A172 (cell line): ENCODE results near the gene USP20. TPM values are rescaled to one million over a fixed set of nuclear protein-coding genes. Genes with fewer than 3 reads are reported as not detected.
A peak's percentile ranks its signal among the peaks of the same experiment; 100 is the strongest.
"Not testable (repeated sequence)": the region's sequence is repeated elsewhere in the genome, so short reads cannot be mapped to it uniquely, and the experiment has no call there.

Source experiments
- DNase-seq: peaks from one replicate; pipeline ENCODE4 v3.0.0-alpha.2; 2015; ENCODE audit warnings: low spot score
- total RNA-seq: library from RNA; depleted of rRNA; stranded (reverse); fragments of >200 nt; shearing (Covaris generic); gene quantifications from 2 replicates; pipeline ENCODE4 v1.2.3, GENCODE V29; 2014; rRNA removed

Gene USP20
- 4.5 and 7.0 TPM in 2 replicates for total RNA-seq

DNA sequence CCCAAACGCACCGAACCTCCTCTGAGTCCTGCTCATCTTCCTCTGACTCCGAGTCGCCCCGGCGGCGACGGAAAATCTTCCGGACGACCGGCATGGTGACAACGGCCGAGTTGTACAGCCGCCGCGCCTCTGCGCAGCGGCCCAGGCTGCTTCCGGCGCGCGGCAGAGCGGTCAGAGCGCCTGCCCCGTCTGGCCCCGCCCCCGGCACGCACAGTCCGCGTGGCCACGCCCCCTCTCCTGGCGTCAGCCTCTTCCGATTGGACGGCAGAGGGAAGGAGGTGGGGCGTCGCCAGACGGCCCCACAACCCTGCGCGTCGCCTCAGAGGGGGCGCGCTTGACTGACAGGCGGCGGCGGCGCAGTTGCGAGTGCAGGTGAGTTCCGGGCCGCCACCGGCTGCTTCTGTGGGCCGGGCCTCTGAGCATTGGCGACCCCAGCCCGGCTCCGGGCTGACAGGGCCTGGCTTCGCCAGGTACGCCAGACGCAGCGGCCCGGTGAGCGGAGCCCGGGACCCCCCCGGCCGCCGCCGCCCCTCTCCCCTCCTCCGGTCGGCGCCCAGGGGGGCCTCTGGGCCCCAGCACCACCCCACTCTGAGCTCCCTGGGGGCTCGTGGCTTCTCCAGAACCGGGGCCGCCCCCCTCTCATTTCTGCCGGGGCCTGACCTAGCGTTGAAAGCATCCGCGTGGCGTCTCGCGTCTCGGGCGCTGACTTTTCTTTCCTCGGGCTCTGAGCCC lies at the start of gene USP20, which contains the start of gene C9orf78:
USP20 (plus strand) TSS at position 331 of the 732 bp plus-strand sequence. CDS start 17,098 bp downstream, outside the sequence.
C9orf78 (minus strand) TSS at position 148 of the 732 bp plus-strand sequence; CDS start at position 94, 54 bp downstream.
- DNase-seq = peak; percentile 88

DNA sequence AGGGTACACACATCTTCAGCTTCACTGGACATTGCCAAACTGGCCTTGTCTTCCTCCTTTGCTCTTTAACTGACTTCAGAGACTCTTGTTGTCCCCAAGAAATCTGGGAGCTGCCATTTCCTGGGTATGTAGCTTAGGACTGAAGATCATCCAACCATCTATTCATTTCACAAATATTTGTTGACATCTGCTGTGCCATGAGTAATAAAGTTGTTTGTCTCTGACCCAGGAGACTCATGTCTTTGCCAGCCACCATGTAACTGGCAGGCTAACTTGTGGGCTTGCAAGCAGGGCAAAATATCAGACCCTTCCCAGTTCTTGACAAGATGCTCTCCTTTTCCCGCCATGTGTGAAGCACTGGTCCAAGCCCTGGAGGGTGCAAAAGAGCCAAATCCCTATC lies 49.4 kb upstream of the USP20 start:
- no peak for DNase-seq

- no peak for DNase-seq
Measured at GRCh38 chr9:129786481-129786880, 48.8 kb upstream of the USP20 start.

GRCh38 chr9:129794549-129794948 lies 40.7 kb upstream of the USP20 start:
- DNase-seq = no peak

- DNase-seq = not testable (repeated sequence)
Measured at GRCh38 chr9:129796029-129796428, 39.2 kb upstream of the USP20 start.

GRCh38 chr9:129798973-129799372 lies 36.3 kb upstream of the USP20 start:
- no peak for DNase-seq

GRCh38 chr9:129801504-129801903 lies 33.8 kb upstream of the USP20 start:
- no peak for DNase-seq

DNA sequence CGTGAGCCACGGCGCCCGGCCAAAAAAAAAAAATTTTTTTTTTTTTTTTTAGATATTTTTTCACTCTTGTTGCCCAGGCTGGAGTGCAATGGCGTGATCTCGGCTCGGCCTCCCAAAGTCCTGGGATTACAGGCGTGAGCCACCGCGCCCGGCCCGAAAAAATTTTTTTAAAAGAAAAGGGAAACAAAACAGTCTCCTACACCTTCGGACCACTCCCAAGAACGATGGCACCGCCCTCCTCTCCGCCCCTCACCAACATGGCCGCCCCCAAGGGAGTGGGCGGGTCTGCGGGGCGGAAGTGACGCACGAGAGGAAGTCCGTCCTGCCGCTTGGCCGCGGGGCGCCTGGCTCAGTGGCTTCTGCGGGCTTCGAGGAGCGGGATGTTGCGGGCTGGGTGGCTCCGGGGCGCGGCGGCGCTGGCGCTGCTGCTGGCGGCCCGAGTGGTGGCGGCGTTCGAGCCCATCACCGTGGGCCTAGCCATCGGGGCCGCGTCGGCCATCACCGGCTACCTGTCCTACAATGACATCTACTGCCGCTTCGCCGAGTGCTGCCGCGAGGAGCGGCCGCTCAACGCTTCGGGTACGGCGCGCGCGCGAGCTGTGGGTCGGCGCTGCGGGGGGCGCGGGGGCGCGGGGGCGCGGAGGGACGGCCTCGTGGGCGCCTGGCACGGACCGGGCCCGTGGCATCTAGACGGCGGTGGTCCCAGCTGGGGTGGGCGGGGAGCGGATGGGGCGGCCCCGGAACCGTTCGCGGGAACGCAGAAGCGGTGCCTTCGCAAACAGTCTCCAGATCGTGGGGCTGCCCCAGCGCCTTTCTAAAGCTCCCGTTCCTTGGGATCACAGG lies 32.2 kb upstream of the USP20 start, which contains the start of gene TOR1B:
TOR1B (plus strand) TSS at position 352 of the 843 bp plus-strand sequence; CDS start at position 381, 29 bp downstream.
- DNase-seq = peak; percentile 85

- DNase-seq = peak; percentile 22
Measured at GRCh38 chr9:129803676-129804060, 31.6 kb upstream of the USP20 start.

DNA sequence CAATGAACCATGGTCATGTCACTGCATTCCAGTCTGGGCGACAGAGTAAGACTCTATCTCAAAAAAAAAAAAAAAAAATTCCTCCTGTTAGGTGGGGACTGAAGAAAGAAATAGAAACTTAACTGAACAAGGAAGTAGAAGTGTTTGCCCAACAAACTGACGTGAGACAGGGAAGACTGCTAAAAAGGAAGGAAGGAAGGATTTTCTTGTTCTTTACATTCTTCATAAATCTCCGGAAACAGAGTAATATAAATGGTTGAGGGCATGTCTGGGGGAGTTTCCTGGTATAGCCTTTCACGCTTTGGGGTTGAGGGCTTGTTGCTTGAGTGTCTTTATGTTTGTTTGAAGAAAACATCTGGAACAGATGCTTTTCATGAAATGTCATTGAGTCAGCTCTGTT lies 29.2 kb upstream of the USP20 start:
- no peak for DNase-seq

GRCh38 chr9:129809346-129809745 lies 25.9 kb upstream of the USP20 start:
- DNase-seq = no peak

DNA sequence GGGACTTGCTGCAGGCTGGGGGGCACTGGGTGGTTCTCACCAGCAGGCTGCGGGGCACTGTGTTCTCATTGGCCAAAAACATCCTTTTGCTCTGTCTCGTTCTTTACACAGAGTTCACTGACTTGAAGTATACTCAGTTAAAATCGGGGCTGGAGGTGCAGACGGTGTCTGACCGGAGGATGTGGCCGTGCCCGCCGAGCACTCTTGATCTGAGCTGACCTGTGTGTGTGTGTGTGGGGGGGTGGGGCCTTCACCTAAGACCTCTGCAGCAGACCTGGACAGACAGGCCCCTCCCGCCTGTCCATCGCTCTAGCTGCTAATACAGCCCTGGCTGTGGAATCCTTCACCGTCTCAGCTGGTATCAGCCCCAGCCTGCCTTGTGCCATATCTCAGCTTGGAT lies 25.1 kb upstream of the USP20 start:
- no peak for DNase-seq

DNA sequence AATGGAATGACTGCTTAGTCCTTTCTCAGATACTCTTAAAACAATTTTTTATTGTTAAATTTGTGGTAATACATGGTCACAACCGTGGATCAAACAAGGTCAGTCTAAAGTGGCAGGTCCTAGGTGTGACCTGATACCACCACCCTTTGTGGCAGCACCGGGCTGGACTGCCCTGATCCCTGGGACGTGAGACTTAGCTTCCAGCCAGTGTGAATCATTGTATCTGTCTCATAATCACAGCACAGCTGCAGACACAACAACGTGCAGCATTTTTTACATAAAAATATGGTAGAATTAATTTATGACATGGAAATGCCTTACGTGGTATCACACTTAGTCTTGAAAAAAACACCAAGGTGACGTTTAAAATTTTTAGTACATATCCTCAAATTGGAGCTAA lies 24.5 kb upstream of the USP20 start:
- DNase-seq = no peak

DNA sequence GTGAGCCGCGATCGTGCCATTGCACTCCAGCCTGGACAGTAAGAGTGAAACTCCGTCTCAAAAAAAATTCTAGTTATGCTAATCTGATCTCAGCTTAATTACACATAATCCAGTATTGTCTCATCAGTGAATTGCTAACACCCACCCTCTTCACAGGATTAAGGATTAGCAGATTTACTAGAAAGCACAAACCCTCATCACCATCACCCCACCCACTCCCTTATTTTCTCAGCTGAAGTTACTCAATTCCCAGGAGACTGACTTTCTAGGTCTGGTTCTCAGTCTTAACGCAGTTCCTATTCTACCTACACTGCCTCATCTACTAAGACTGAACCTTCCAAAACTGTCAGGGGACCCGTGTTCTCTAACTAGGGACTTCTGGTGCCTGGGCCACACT lies 23.3 kb upstream of the USP20 start:
- DNase-seq = no peak

GRCh38 chr9:129812385-129812784 lies 22.9 kb upstream of the USP20 start:
- DNase-seq = no peak

GRCh38 chr9:129813661-129814060 lies 21.6 kb upstream of the USP20 start:
- no peak for DNase-seq

DNA sequence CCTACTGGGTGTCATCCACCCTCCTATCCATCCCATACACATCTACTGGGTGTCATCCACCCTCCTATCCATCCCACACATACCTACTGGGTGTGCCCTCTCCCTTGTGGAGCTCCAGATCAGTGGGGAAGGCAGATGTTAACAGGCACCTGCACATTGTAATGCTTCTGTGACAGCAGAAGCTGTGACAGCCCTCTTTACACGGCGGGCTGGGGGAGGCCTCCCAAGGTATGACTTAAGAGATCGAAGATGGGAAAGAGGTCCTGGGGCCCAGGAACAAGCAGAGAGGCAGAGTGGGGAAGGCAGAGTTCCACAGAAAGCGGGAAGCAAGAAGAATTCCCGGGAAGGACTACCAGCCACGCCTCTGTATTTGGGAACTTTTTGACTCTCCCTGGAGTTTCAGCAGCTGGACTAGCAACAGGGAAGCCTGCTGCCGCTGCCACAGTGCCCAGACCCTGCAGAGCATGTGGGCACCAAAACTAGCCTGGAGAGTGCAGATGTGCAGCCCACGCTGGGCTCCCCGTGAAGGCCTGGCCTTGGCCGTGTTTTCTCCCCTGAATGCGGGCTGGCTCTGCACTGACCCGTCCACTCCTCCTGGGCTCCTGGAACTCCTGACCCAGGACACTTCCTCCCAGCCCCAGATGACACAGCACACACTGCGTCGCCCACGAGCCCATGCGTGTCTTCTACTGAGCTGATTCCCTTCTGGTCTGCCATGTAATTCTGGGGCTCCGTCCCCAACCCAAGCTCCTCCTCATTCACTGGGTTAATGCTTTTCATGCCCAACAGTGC lies 20.6 kb upstream of the USP20 start:
- DNase-seq = no peak

- DNase-seq = no peak
Measured at GRCh38 chr9:129815278-129815677, 20.0 kb upstream of the USP20 start.

DNA sequence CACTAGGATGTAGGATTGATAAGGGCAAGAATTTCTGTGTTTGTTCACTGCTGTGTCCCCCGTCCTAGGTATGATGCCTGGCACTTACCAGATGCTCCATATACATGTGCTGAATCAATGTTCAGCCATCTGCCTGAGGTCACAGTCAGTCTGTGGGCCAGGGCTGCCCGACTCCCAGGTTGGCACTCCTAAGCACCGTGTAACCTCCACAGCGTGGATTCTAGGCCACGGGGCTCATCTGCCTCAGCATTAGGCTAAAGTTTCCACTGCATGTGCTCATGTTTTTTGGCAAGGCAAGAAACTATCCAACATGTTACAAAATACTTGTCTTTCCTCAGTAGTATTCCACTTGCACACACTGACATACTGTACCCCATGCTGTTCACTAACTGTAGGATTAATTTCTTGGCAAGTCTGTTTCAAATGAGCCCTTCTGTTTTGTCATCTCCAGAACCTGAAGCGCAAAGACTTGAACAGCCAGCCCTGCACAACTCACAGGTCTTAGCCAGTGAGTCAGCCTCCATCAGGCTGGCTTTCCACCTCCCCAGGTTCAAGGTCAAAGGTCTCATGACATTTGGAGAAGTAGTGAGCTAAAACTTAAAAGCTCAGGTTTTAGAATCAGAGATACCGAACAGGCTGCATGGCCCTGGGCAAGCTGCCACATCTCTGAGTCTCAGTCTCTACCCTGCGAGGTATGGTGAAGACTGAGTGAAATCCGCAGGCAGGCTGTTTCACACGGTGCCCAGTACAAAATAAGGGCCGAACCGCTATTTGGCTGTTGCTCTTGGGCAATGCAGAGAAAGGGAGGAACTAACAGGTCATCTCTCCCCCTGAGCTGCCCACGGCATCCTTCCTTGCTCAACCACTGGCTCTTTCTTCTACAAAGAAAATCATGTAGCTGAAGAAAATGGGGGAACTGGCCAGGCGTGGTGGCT lies 18.5 kb upstream of the USP20 start:
- DNase-seq = no peak

DNA sequence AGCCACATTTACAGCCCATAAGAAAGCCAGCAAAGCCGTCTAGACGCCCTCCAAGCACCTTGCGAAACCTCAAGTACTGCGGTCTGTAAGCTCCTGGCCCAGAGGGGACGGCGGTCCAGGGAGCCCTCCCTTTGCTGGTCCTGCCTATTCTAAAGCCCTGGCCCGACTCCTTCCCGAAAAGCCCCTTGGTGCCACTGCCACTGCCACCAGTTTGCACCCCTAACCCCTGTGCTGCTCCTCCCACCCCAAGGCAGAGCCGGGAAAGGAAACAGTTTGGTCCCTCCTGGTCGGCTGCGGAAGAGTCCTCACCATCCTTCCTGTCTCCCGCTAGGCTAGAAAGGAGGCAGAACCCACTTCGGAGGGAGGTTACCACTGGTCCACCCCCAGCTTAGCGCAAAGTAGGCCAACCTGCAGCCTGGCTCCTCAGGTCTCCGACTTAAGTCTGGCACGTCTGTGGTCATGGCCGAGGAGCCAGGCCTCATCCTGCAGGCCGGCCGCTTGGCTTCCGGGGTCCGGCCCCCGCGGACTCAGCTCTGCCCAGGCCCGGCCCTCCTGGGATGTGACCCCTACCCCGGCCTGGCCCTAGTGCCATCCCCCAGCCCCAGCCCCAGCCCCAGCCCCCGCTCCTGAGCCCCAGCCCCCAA lies 12.2 kb upstream of the USP20 start:
- DNase-seq = peak; percentile 10
